ENCODE measurements around the gene PCBP1.
"Not testable (repeated sequence)": the region's sequence is repeated elsewhere in the genome, so short reads cannot be mapped to it uniquely, and the experiment has no call there.

PCBP1 gene

GRCh38 chr2:70086838-70087701 is at the start of gene PCBP1:
Gene PCBP1, plus strand, starts transcription at chr2:70087477. Its CDS starts 267 bp downstream, at chr2:70087744.
- peak; percentile 88 for DNase-seq (ENCODE audit: low read depth)

GRCh38 chr2:70039366-70039765 is 47.9 kb upstream of the PCBP1 start:
- no peak for DNase-seq (ENCODE audit: low read depth)

GRCh38 chr2:70041663-70042062 is 45.6 kb upstream of the PCBP1 start:
- no peak for DNase-seq (ENCODE audit: low read depth)

DNA sequence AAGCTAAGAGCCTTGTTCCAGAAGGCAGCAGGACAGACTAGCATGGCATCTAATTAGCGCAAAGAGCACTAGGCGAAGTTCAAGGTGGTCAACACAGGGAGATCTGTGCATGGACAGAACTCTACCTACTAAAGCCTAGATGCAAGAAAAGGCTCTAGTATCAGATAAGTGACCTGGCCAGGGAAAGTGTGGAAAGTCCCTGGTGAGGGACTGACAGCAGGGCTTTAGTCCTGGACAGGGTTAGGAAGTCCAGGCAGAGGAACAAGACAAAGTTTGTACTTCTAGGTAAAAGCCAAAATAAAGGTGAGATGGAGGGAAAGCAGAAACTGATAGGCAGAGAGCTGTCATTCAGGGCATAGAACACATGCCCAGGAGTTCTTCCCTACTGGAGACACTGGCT is 45.0 kb upstream of the PCBP1 start:
- DNase-seq (ENCODE audit: low read depth), result no peak

- DNase-seq (ENCODE audit: low read depth), result no peak
Measured at GRCh38 chr2:70043252-70043875, 43.9 kb upstream of the PCBP1 start.

GRCh38 chr2:70044290-70045040 is 42.8 kb upstream of the PCBP1 start:
- DNase-seq (ENCODE audit: low read depth), result no peak

DNA sequence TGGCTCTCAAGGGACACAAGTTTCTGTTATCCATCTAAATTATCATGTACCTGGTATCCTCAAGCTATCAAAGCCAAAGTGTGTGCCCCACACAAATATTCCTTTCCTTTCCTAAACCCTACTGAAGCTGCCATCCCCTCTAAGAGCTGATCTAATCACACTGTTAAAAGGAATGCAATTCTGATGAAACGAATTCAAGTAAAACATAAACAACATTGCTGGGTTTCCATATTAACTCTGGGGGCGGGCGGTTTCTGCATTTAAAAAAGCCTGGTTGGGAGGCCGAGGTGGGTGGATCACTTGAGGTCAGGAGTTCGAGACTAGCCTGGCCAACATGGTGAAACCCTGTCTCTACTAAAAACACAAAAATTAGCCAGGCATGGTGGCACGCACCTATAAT is 41.9 kb upstream of the PCBP1 start:
- DNase-seq (ENCODE audit: low read depth), result no peak

DNA sequence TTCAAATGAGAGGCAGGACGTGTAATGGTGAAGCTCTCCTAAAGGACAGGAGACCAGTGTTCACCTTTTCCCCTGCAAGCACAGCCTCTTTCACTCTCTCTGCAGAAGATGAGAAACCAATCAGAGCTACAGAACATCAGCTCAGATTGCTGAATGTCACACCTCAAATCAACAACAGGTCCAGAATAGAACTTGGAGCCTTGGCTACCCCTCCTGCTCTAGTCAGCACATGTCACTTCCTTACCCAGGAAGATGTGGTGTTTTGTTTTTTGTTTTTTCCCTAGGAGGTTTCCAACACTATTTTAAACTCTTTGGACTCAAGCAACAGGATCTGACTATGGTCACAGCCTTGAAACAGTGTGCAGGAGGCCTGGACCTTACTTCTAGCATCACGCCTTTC is 41.3 kb upstream of the PCBP1 start:
- no peak for DNase-seq (ENCODE audit: low read depth)

- no peak for DNase-seq (ENCODE audit: low read depth)
Measured at GRCh38 chr2:70046534-70046933, 40.7 kb upstream of the PCBP1 start.

DNA sequence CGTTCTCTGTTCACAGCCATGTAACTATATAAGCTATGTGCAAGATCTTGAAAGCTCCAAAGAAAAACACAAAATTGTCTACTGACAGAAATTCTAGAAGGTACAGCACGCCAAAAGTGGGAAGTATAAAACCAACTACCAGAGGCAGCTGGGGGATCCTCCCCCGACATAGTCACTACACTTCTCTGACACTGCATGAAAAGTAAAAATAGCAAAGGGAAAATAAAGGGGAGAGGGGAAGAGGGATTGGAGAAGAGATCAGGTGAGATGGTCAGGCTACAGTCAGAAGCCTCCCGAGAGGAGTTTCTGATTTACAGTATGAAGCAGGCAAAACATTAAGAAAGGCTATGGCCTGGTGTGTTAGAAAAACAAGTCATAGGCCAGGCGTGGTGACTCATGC is 39.8 kb upstream of the PCBP1 start:
- no peak for DNase-seq (ENCODE audit: low read depth)

DNA sequence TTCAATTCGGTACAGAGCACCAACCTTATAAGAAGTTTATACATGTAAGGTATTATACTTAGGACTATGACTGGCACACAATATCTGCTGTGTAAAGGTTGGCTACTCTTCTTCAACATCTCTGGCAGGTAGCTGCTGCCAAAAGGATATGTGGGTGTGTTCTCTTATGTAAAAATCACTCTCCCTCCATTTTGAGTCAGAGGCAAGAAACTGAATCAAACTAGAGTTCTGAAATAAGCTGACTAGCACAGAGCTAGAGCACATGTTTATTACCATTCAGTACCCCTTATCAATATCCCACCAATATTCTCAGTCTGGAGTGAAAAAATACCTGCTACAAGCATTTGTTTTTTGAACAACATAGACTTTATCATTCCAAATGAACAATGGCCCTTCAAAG is 38.0 kb upstream of the PCBP1 start:
- no peak for DNase-seq (ENCODE audit: low read depth)

DNA sequence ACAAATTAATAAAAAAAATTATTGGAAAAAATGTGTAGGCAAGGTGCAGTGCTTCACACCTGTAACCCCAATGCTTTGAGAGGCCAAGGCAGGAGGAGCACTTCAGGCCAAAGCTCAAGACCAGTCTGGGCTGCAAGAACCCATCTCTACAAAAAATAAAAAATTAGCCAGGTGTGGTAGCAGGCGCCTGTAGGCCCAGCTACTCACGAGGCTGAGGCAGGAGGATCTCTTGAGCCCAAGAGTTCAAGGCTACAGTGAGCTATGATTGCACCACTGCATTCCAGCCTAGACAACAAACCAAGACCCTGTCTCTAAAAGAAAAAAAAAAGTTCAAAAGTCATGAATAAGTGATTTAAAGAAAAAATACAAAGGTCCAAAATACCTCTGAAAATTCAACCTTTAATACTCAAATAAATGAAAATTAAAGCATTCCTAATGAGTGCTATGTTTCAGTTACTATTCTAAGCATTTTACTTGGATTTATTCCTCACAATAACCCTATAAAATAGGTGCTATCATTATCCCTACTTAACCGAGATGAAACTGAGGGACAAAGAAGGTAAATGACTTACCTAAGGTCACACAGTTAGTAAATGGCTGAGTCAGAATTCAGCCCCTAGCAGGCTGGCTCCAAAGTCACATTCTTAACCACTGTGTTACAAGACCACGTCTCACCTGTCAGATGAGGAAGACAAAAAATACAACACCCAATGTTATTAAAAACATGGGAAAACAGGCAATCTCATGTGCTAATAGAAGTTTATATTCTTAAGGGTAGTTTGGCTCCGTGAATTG is 36.4 kb upstream of the PCBP1 start:
- no peak for DNase-seq (ENCODE audit: low read depth)

DNA sequence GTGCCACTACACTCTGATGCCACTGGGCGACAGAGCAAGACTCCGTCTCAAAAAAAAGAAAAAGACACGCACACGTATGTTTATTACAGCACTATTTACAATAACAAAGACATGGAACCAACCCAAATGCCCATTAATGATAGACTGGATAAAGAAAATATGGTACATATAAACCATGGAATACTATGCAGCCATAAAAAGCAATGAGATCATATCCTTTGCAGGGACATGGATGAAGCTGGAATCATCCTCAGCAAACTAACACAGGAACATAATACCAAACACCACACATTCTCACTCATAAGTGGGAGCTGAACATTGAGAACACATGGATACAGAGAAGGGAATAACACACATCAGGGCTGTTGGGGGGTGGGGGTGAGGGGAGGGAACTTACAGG is 32.0 kb upstream of the PCBP1 start:
- not testable (repeated sequence) for DNase-seq (ENCODE audit: low read depth)

DNA sequence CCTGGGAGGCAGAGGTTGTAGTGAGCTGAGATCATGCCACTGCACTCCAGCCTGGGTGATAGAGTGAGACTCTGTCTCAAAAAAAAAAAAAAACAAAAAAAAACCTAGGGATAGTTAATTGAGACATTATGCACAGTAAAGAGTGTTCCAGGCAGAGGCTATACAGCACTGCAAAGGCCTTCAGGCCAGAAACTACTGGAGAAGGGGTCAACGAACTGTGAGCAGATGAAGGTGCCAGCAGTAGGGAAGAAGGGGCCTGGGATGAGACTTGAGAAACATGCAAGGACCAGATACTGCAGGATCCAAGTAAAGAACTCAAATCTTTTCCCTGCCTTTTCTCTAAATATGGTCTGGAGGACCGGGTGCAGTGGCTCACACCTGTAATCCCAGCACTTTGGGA is 26.0 kb upstream of the PCBP1 start:
- no peak for DNase-seq (ENCODE audit: low read depth)

DNA sequence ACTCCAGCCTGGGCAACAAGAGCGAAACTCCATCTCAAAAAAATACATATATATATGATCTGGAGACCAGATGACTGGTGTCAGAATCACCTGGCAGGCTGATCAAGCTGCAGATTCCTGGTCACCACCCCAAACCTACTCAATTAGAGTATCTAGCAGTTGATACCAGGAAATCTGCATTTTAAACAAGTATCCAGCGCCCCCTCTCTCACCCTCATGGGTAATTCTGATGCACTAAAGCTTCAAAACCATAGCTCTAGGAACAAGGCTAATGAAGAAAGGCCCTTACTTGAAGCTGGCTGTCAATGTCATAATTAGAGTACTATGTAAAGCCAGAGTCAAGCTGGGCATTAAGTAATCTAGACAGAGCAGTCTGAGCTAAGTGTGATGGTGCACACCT is 25.0 kb upstream of the PCBP1 start:
- DNase-seq (ENCODE audit: low read depth), result no peak

GRCh38 chr2:70068119-70068518 is 19.2 kb upstream of the PCBP1 start:
- no peak for DNase-seq (ENCODE audit: low read depth)

GRCh38 chr2:70069049-70069448 is 18.2 kb upstream of the PCBP1 start:
- peak; percentile 77 for DNase-seq (ENCODE audit: low read depth)

GRCh38 chr2:70070542-70071268 is 16.6 kb upstream of the PCBP1 start:
- DNase-seq (ENCODE audit: low read depth), result peak; percentile 41

DNA sequence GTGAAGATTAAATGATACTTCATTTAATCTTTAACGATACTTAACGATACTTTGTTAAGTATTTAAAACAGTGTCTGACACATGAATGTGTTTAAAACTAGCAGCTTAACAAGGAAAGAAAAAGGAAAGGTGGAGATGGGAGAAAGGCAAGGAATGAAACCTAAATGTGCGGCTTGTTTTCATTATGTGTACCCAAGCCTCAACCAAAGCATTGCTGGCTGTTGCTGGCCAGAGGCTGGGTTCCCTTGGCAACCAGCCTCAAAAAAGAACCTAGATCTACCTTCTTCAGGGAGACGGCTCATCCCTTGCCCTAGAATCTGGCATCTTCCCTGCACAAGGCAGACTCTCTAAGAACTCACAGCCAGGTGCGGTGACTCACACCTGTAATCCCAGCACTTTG is 13.8 kb upstream of the PCBP1 start:
- no peak for DNase-seq (ENCODE audit: low read depth)

DNA sequence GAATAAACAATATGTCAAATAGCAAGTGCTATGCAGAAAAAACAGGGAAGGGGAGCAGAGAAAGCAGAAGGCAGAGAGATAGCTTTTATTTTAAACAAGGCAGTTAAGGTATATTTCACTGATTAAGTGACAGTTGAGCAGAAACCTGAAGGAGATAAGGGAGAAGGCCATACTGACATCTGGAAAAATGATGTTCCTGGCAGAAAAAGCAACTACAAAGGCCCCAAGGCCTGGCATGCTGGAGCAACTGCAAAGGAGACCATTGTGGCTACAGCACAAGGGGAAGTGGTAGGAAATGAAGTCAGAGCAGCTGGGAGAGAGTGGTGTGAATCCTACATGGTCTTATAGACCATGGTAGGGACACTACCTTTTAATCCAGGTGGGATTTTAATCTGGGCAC is 8.9 kb upstream of the PCBP1 start:
- DNase-seq (ENCODE audit: low read depth), result no peak

DNA sequence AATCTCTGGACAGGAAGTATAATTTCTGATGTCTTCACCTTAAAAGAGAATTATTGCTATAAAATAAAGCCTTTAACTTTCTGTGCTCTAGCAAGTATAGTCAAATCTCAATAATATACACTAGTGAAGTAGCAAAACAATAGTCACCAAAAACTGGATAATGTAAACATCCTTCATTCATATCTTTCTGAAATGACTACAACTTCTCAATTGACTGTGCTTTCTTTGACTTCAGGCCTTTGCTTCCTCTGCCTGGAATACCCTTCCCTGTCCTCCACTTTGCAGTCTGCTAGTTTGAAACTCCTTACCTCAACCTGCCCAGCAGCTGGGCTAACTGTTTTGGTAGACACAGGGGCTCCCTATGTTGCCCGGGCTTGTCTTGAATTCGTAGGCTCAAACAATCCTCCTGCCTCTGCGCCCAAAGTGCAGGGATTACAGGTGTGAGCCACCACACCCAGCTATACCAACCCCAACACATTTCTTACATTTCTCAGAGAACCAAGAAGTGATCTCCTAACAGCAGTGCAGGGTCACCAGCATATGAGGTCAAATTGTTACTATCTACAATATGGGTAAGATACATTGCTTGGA is 6.6 kb upstream of the PCBP1 start:
- DNase-seq (ENCODE audit: low read depth), result no peak

Data from T-helper 22 cell (primary cell).